ENCODE data around the gene IFT57. TPM values are rescaled to one million over a fixed set of nuclear protein-coding genes. Genes with fewer than 3 reads are reported as not detected.

IFT57 gene
- total RNA-seq, 1 donor from 2014 or later, result 90.5 TPM

GRCh38 chr3:108123326-108123725 is 98.9 kb downstream of the IFT57 start:
- peaks cover 4% of the 10 kb centered on the region for H3K27me3 Mint-ChIP-seq (ENCODE audit: insufficient read depth, low read depth)

GRCh38 chr3:108122276-108122675 is 99.9 kb downstream of the IFT57 start:
- Histone ChIP-seq H2AFZ (replicated peaks) (no peak overlapping the region), H3K27me3 (no peaks in the 10 kb centered on the region), H3F3A (ENCODE audit: low read depth) (peaks cover 8% of the 10 kb centered on the region), H3K4me2 (no peak overlapping the region), H3K27ac (no peak overlapping the region), H3K4me1 (peaks cover 29% of the 10 kb centered on the region), H3K36me3 (no peaks in the 10 kb centered on the region), H3K9me3 (ENCODE audit: low read depth) (no peaks in the 10 kb centered on the region), H3K9ac (no peak overlapping the region), H3K4me3 (no peak overlapping the region), H4K20me1 (ENCODE audit: low read depth) (no peaks in the 10 kb centered on the region), H3K79me2 (ENCODE audit: low read depth) (no peaks in the 10 kb centered on the region)
- Mint-ChIP-seq H3K4me3 (peak overlapping the region; percentile 34), H3K27ac (no peak overlapping the region), H3K9me3 (no peaks in the 10 kb centered on the region), H3K27me3 (ENCODE audit: insufficient read depth, low read depth) (peaks cover 4% of the 10 kb centered on the region), H3K36me3 (no peaks in the 10 kb centered on the region), H3K4me1 (peaks cover 34% of the 10 kb centered on the region)
- TF ChIP-seq EZH2phosphoT487 (IDR thresholded peaks at IDR 0.05) (no peak), EZH2 (IDR thresholded peaks at IDR 0.05) (no peak), CTCF (IDR thresholded peaks at IDR 0.05) (no peak)
- no peak for DNase-seq (ENCODE audit: low spot score)

More at GRCh38 chr3:108123326-108123725, 98.9 kb downstream of the IFT57 start:
- no peak overlapping the region for H3K27ac Mint-ChIP-seq
- Histone ChIP-seq H3K4me2 (no peak overlapping the region), H3K9me3 (ENCODE audit: low read depth) (no peaks in the 10 kb centered on the region), H2AFZ (replicated peaks) (no peak overlapping the region), H3K27me3 (no peaks in the 10 kb centered on the region), H3K9ac (no peak overlapping the region), H4K20me1 (ENCODE audit: low read depth) (no peaks in the 10 kb centered on the region), H3K27ac (no peak overlapping the region), H3K79me2 (ENCODE audit: low read depth) (no peaks in the 10 kb centered on the region), H3K4me1 (peaks cover 29% of the 10 kb centered on the region), H3K36me3 (no peaks in the 10 kb centered on the region), H3F3A (ENCODE audit: low read depth) (peaks cover 8% of the 10 kb centered on the region), H3K4me3 (no peak overlapping the region)
- no peaks in the 10 kb centered on the region for H3K9me3 Mint-ChIP-seq
- H3K36me3 Mint-ChIP-seq, result no peaks in the 10 kb centered on the region
- no peak overlapping the region for H3K4me3 Mint-ChIP-seq
- H3K4me1 Mint-ChIP-seq, result peaks cover 32% of the 10 kb centered on the region
- DNase-seq (ENCODE audit: low spot score), result no peak
- TF ChIP-seq EZH2 (IDR thresholded peaks at IDR 0.05) (no peak), EZH2phosphoT487 (IDR thresholded peaks at IDR 0.05) (no peak), CTCF (IDR thresholded peaks at IDR 0.05) (no peak)

- Mint-ChIP-seq H3K27ac (no peak overlapping the region), H3K4me3 (no peak overlapping the region), H3K9me3 (no peaks in the 10 kb centered on the region), H3K4me1 (peaks cover 19% of the 10 kb centered on the region), H3K27me3 (ENCODE audit: insufficient read depth, low read depth) (peaks cover 4% of the 10 kb centered on the region), H3K36me3 (no peaks in the 10 kb centered on the region)
- TF ChIP-seq CTCF (IDR thresholded peaks at IDR 0.05), result no peak
- TF ChIP-seq EZH2 (IDR thresholded peaks at IDR 0.05), result no peak
- no peak for TF ChIP-seq EZH2phosphoT487 (IDR thresholded peaks at IDR 0.05)
- Histone ChIP-seq H3K4me2 (no peak overlapping the region), H3F3A (ENCODE audit: low read depth) (peaks cover 8% of the 10 kb centered on the region), H3K79me2 (ENCODE audit: low read depth) (no peaks in the 10 kb centered on the region), H3K27ac (no peak overlapping the region), H3K27me3 (no peaks in the 10 kb centered on the region), H3K9me3 (ENCODE audit: low read depth) (no peaks in the 10 kb centered on the region), H3K4me1 (peaks cover 23% of the 10 kb centered on the region), H3K9ac (no peak overlapping the region), H3K4me3 (no peak overlapping the region), H4K20me1 (ENCODE audit: low read depth) (no peaks in the 10 kb centered on the region), H2AFZ (replicated peaks) (no peak overlapping the region), H3K36me3 (no peaks in the 10 kb centered on the region)
- no peak for DNase-seq (ENCODE audit: low spot score)
These were observed 102.7 kb downstream of the IFT57 start for GRCh38 chr3:108119398-108120104.
